ENCODE measurements around the gene FDX2. TPM values are rescaled to one million over a fixed set of nuclear protein-coding genes. Genes with fewer than 3 reads are reported as not detected.

The FDX2 gene
- total and polyA plus RNA-seq, 2 of the 13 experiments (the other 11 are each of a cell fraction or from before 2014, with no cell fraction given) = 21.0 to 24.7 TPM

DNA sequence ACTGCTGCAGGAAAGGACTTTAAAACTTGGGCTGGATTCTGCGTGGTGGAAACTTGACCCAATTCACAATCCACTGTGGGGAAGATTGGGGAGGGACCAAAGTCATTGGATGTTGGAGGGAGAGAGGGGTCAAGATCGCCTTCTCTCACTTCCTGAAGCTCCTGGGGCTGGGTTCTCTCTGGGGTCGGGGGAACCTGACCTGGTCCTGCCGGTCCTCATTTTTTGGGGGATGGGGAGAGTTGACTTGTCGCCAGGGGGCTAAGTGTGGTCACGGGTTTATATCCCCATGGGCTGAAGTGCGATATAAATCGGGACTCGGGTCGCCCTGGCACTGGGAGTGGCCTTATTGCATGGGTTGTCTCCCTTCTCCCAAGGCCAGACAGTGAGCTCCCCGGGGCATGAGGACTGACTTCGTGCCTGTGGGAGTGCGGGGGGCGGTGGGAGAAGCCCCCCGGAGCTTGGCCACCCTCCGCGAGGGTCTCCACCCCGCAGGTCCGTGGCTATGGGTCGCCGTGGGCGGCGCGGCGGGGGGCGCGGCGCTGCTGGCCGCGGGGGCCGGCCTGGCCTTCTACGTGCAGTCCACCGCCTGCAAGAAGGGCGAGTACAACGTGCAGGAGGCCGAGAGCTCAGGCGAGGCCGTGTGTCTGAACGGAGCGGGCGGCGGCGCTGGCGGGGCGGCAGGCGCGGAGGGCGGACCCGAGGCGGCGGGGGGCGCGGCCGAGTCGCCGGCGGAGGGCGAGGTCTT, 19.8 kb downstream of the FDX2 start (continued):
- TF ChIP-seq TRIM22 (IDR thresholded peaks at IDR 0.05) (no peak), ZNF263 (CRISPR knock-in tag; IDR thresholded peaks at IDR 0.05) (no peak), AHR (CRISPR knock-in tag; IDR thresholded peaks at IDR 0.05) (no peak), ZC3H13 (CRISPR knock-in tag; IDR thresholded peaks at IDR 0.05) (peak; percentile 67; the same call in 1 of the 2 replicates), SALL2 (CRISPR knock-in tag; IDR thresholded peaks at IDR 0.05) (no peak), ZNF362 (CRISPR knock-in tag; IDR thresholded peaks at IDR 0.05; ENCODE audit: borderline replicate concordance) (no peak), ZNF563 (CRISPR knock-in tag; IDR thresholded peaks at IDR 0.05) (peak; percentile 73; the same call in 1 of the 2 replicates), NBN (conservative IDR thresholded peaks at IDR 0.05) (no peak), YY1 (IDR thresholded peaks at IDR 0.05; ENCODE audit: insufficient read depth, insufficient replicate concordance, low read depth, low read length) (no peak), ARNT2 (CRISPR knock-in tag; IDR thresholded peaks at IDR 0.05; ENCODE audit: low read depth) (0 out of 2 replicates have a peak, but pooled peaks have one; percentile 66), ZNF564 (CRISPR knock-in tag; IDR thresholded peaks at IDR 0.05) (no peak), MLX (CRISPR knock-in tag; IDR thresholded peaks at IDR 0.05) (no peak), ZNF331 (CRISPR knock-in tag; IDR thresholded peaks at IDR 0.05) (peak; percentile 31; the same call in 1 of the 2 replicates), DNMT1 (CRISPR knock-in tag; IDR thresholded peaks at IDR 0.05) (0 out of 2 replicates have a peak, but pooled peaks have one; percentile 37), ZNF230 (CRISPR knock-in tag; IDR thresholded peaks at IDR 0.05) (no peak)
- TF ChIP-seq, protein P1, sequence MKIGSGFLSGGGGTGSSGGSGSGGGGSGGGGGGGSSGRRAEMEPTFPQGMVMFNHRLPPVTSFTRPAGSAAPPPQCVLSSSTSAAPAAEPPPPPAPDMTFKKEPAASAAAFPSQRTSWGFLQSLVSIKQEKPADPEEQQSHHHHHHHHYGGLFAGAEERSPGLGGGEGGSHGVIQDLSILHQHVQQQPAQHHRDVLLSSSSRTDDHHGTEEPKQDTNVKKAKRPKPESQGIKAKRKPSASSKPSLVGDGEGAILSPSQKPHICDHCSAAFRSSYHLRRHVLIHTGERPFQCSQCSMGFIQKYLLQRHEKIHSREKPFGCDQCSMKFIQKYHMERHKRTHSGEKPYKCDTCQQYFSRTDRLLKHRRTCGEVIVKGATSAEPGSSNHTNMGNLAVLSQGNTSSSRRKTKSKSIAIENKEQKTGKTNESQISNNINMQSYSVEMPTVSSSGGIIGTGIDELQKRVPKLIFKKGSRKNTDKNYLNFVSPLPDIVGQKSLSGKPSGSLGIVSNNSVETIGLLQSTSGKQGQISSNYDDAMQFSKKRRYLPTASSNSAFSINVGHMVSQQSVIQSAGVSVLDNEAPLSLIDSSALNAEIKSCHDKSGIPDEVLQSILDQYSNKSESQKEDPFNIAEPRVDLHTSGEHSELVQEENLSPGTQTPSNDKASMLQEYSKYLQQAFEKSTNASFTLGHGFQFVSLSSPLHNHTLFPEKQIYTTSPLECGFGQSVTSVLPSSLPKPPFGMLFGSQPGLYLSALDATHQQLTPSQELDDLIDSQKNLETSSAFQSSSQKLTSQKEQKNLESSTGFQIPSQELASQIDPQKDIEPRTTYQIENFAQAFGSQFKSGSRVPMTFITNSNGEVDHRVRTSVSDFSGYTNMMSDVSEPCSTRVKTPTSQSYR (CRISPR knock-in tag; IDR thresholded peaks at IDR 0.05; ENCODE audit: borderline replicate concordance) = peak; percentile 26; the same call in 1 of the 2 replicates
